GM12878 (cell line): ENCODE results near the gene CFAP299. TPM values are rescaled to one million over a fixed set of nuclear protein-coding genes. Genes with fewer than 3 reads are reported as not detected.

Experiments used
- ATAC-seq: fragments of 200-7000 bp; cut with Tn5 transposase; 3 replicates; pipeline ENCODE4 v1.9.1; 2020; ENCODE audit warnings: mild to moderate bottlenecking, moderate library complexity
- BruUV-seq: library from RNA; stranded (reverse); fragments of 400-500 nt; replicated peaks from 2 replicates; lab custom pipeline; 2021; lab: Mats Ljungman, UMichigan
- CTCF ChIA-PET: fragments of 300-600 bp; sonication (Branson Sonifier 250); formaldehyde crosslinking; extraction: SDS; loops from one replicate; lab custom pipeline; 2021; ENCODE audit warnings: inconsistent platforms; lab: Yijun Ruan, JAX
- POLR2A ChIA-PET: fragments of 350-600 bp; formaldehyde crosslinking; extraction: SDS; loops from one replicate; lab custom pipeline; 2021; ENCODE audit warnings: inconsistent platforms; lab: Charles Lee
- RAD21 ChIA-PET: fragments of 300-600 bp; sonication (Branson Sonifier 250); formaldehyde crosslinking; loops from one replicate; lab custom pipeline; 2023; ENCODE audit warnings: antibody characterized with exemption; ENCODE audit not compliant: unreplicated experiment; lab: Charles Lee
- SMC1A ChIA-PET: fragments of 300-600 bp; sonication (Branson Sonifier 250); formaldehyde crosslinking; loops from one replicate; lab custom pipeline; 2023; ENCODE audit not compliant: unreplicated experiment, uncharacterized antibody; lab: Charles Lee
- DNase-seq: peaks from one replicate; pipeline ENCODE4 v3.0.0-alpha.2; 2011; ENCODE audit warnings: low read depth, low spot score
- FAIRE-seq: peaks from 3 replicates; lab custom pipeline; 2011; peaks lifted over from hg19 to GRCh38; lab: Jason Lieb, UNC
- H2AFZ ChIP-seq: 2 replicates; pipeline ENCODE4 v1.6.0; 2011; ENCODE audit warnings: low read depth, low read length, control low read depth; ENCODE audit not compliant: control insufficient read depth
- H3K27ac ChIP-seq: 2 replicates; pipeline ENCODE4 v1.5.1; 2011; ENCODE audit warnings: control low read depth; ENCODE audit not compliant: control insufficient read depth, insufficient read depth
- H3K27me3 ChIP-seq, 2 experiments: replicated peaks in 1 of 2; 2 replicates each; pipeline versions ENCODE4 v1.6.0 to v1.6.1; 2011; ENCODE audit warnings: low read length in 1 of 2; ENCODE audit not compliant: control insufficient read depth in 2 of 2, insufficient read depth in 2 of 2
- H3K36me3 ChIP-seq, 2 experiments: 2 replicates each; pipeline ENCODE4 v1.5.1; 2011; ENCODE audit warnings: low read length in 1 of 2; ENCODE audit not compliant: control insufficient read depth in 2 of 2, insufficient read depth in 2 of 2
- H3K4me1 ChIP-seq: 2 replicates; pipeline ENCODE4 v1.6.1; 2011; ENCODE audit warnings: mild to moderate bottlenecking, low read length, moderate library complexity, mixed read lengths; ENCODE audit not compliant: control insufficient read depth, insufficient read depth
- H3K4me2 ChIP-seq: 2 replicates; pipeline ENCODE4 v1.6.0; 2011; ENCODE audit warnings: control low read depth; ENCODE audit not compliant: control insufficient read depth, insufficient read depth
- H3K4me3 ChIP-seq: fragments of 200-600 bp; sonication (generic); 2 replicates; pipeline ENCODE4 v1.5.1; 2016
- H3K79me2 ChIP-seq: 2 replicates; pipeline ENCODE4 v1.6.0; 2011; ENCODE audit warnings: low read length; ENCODE audit not compliant: control insufficient read depth, insufficient read depth
- H3K9ac ChIP-seq: 2 replicates; pipeline ENCODE4 v1.8.0; 2011; ENCODE audit warnings: low read length, control low read depth, mixed read lengths; ENCODE audit not compliant: control insufficient read depth, insufficient read depth
- H3K9me3 ChIP-seq: replicated peaks from 3 replicates; pipeline ENCODE4 v1.5.1; 2011; ENCODE audit warnings: mild to moderate bottlenecking, low read length; ENCODE audit not compliant: control insufficient read depth, insufficient read depth
- H4K20me1 ChIP-seq: 2 replicates; pipeline ENCODE4 v1.6.0; 2011; ENCODE audit not compliant: control insufficient read depth, insufficient read depth
- CBX3 ChIP-seq: fragments of 200-600 bp; sonication (generic); IDR thresholded peaks from 2 replicates; pipeline ENCODE4 v1.6.1; 2016; ENCODE audit warnings: low read depth, borderline replicate concordance
- CHD2 ChIP-seq: IDR thresholded peaks from 2 replicates; pipeline ENCODE4 v1.6.1; 2011; ENCODE audit warnings: low read depth, low read length, improper control_type of control experiment, borderline replicate concordance
- EGR1 ChIP-seq, 2 experiments: IDR thresholded peaks; 1 replicate in 1 of 2; 2 replicates in 1 of 2; pipeline ENCODE4 v1.6.1; 2011 to 2012; ENCODE audit warnings: low read depth in 2 of 2, low read length in 2 of 2, borderline replicate concordance in 1 of 2, mild to moderate bottlenecking in 1 of 2, moderate library complexity in 1 of 2
- FOXK2 ChIP-seq: fragments of 450-650 bp; IDR thresholded peaks from 2 replicates; pipeline ENCODE4 v1.6.1; 2017; ENCODE audit warnings: mild to moderate bottlenecking, moderate library complexity
- KAT2A ChIP-seq: conservative IDR thresholded peaks from 2 replicates; pipeline ENCODE4 v1.6.1; 2011; ENCODE audit warnings: low read depth, low read length; ENCODE audit not compliant: control insufficient read depth
- MEF2B ChIP-seq: fragments of 450-650 bp; IDR thresholded peaks from 2 replicates; pipeline ENCODE4 v1.6.1; 2018; ENCODE audit warnings: mild to moderate bottlenecking, moderate library complexity; ENCODE audit not compliant: partially characterized antibody, poor library complexity, severe bottlenecking
- NR2C2 ChIP-seq: IDR thresholded peaks from 2 replicates; pipeline ENCODE4 v1.6.1; 2011; ENCODE audit warnings: borderline replicate concordance, low read depth; ENCODE audit not compliant: control insufficient read depth, insufficient read length
- POLR2AphosphoS5 ChIP-seq: IDR thresholded peaks from 2 replicates; pipeline ENCODE4 v1.6.1; 2011; ENCODE audit warnings: mild to moderate bottlenecking, low read length, inconsistent platforms
- SIN3A ChIP-seq: IDR thresholded peaks from 2 replicates; pipeline ENCODE4 v1.6.1; 2012; ENCODE audit warnings: low read depth, low read length, improper control_type of control experiment
- TCF7 ChIP-seq: IDR thresholded peaks from 2 replicates; pipeline ENCODE4 v1.6.1; 2014; ENCODE audit warnings: antibody characterized with exemption, borderline replicate concordance
- WRNIP1 ChIP-seq: IDR thresholded peaks from 2 replicates; pipeline ENCODE4 v1.6.1; 2011; ENCODE audit warnings: low read depth, low read length, improper control_type of control experiment, borderline replicate concordance
- YBX1 ChIP-seq: fragments of 450-650 bp; IDR thresholded peaks from 2 replicates; pipeline ENCODE4 v1.6.1; 2016; ENCODE audit warnings: antibody characterized with exemption
- WGBS: methylation state at CpG from one replicate; pipeline ENCODE4 v1.1.6; 2016; ENCODE audit warnings: low lambda C conversion rate; ENCODE audit not compliant: insufficient replicate concordance, insufficient coverage; ENCODE audit errors: missing lambda C conversion rate; 5-methylcytosine and 5-hydroxymethylcytosine counted together
- in situ Hi-C: fragments of 300-500 bp; cut with MboI; formaldehyde crosslinking; loops from 9 replicates; pipeline ENCODE4 v1.14.3; 2018; ENCODE audit warnings: mixed read lengths
- intact Hi-C: fragments of 100-400 bp; cut with micrococcal nuclease; formaldehyde crosslinking; loops from one replicate; pipeline ENCODE4 v1.14.2; 2022; ENCODE audit not compliant: unreplicated experiment
- polyA plus RNA-seq, 11 experiments: library from polyadenylated mRNA; depleted of rRNA in 4 of 11; unstranded in 6 of 11; stranded (reverse) in 5 of 11; fragments of >200 nt; fragmentation: Nextera tagmentation in 4 of 11; fragmentation: Illumina TruSeq in 1 of 11; extraction: Ambion mirVana in 4 of 11; extraction: Trizol in 1 of 11; gene quantifications; 1 replicate in 1 of 11; 2 replicates in 10 of 11; pipeline versions ENCODE4 v1.2.1 to v1.2.3, GENCODE V29; 2011 to 2016; ENCODE audit warnings: inconsistent platforms in 2 of 11, missing spikeins in 2 of 11, low read depth in 1 of 11
- total RNA-seq, 4 experiments: library from RNA; depleted of rRNA in 3 of 4; stranded (reverse); fragments of >200 nt in 3 of 4; fragmentation: Illumina TruSeq in 1 of 4; extraction: Trizol in 1 of 4; gene quantifications; 2 replicates each; pipeline versions ENCODE4 v1.2.1 to v1.2.3, GENCODE V29; 2013 to 2021
- TF ChIP-seq, protein P1 (sequence below): fragments of 450-650 bp; IDR thresholded peaks from 2 replicates; pipeline ENCODE4 v1.6.1; 2016; ENCODE audit warnings: mild to moderate bottlenecking
- TF ChIP-seq, protein P2 (sequence below): IDR thresholded peaks from 2 replicates; pipeline ENCODE4 v1.6.1; 2012; ENCODE audit warnings: mild to moderate bottlenecking, low read depth, low read length

CFAP299 gene
- total and polyA plus RNA-seq, 10 of the 15 experiments (the other 5 are each of a cell fraction or from before 2014, with no cell fraction given), result 0.06 to 0.34 TPM; not detected in 8

DNA sequence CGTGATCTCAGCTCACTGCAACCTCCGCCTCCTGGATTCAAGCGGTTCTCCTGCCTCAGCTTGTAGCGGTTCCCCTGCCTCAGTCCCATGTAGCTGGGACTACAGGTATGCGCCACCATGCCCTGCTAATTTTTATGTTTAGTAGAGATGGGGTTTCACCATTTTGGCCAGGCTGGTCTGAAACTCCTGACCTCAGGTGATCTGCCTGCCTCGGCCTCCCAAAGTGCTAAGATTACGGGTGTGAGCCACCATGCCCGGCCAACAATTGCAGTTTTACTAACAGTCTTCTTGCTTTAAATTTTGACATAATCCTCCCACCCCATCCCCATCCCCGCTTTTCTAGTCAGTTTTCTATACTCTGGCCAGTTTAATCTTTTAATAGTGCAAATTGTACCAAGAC lies 112.0 kb downstream of the CFAP299 start:
- H3K36me3 ChIP-seq, result no peaks in the 10 kb centered on the region
- no peaks in the 10 kb centered on the region for H3K79me2 ChIP-seq
- H3K4me3 ChIP-seq, result no peak overlapping the region
- ATAC-seq (no peak), DNase-seq (no peak), FAIRE-seq (no peak)
- in situ Hi-C loops, result no loop called here
- H2AFZ ChIP-seq, result no peak overlapping the region
- H3K27me3 ChIP-seq, result no peaks in the 10 kb centered on the region
- CTCF ChIA-PET, result no interaction called here
- BruUV-seq, result no TSS peak
- intact Hi-C loops, result no loop called here
- H3K9ac ChIP-seq, result no peak overlapping the region
- SMC1A ChIA-PET, result interaction anchor here (1.2 kb wide), 1 partner anchor 85 kb away, joined by 3 read pairs; no protein-coding TSS in a partner anchor
- POLR2A ChIA-PET, result interaction anchor here (0.6 kb wide), 1 partner anchor 609 kb away, joined by 3 read pairs; no protein-coding TSS in a partner anchor
- H3K27ac ChIP-seq, result no peak overlapping the region
- 52% methylated on average over 9 of the region's 9 CpGs for WGBS
- H3K9me3 ChIP-seq, result no peaks in the 10 kb centered on the region; the same call in 2 of the 3 replicates
- no peak overlapping the region for H3K4me2 ChIP-seq
- H3K4me1 ChIP-seq, result no peaks in the 10 kb centered on the region
- TF ChIP-seq NR2C2 (no peak), MEF2B (no peak), FOXK2 (no peak), EGR1 (IDR thresholded peaks at IDR 0.05; ENCODE audit: borderline replicate concordance in 1 of 2, low read depth in 2 of 2, low read length in 2 of 2) (no peak), CHD2 (no peak), TCF7 (no peak)
- H4K20me1 ChIP-seq, result no peaks in the 10 kb centered on the region
- RAD21 ChIA-PET, result no interaction called here

DNA sequence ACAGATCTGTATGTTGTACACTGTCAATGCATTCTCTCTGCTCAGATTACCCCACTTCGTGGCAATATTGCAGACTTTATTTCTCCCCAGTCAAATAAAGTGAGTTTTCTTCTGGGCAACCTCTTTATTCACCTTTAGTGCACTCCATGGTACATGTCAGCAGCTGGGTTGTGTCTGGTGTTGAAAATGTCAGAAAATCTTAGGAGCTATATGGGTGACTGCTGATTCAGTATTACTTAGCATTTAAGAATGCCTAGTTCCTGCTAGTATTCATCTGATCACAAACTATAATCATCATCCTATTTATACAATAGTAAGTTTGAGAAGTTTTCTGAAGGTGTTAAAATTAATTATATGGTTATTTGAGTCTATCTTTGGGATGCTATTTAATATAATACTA lies 112.5 kb downstream of the CFAP299 start:
- H3K4me1 ChIP-seq, result no peaks in the 10 kb centered on the region
- H4K20me1 ChIP-seq, result no peaks in the 10 kb centered on the region
- intact Hi-C loops, result no loop called here
- no peak overlapping the region for H2AFZ ChIP-seq
- H3K27me3 ChIP-seq, result no peaks in the 10 kb centered on the region
- no peak overlapping the region for H3K9ac ChIP-seq
- 5% methylated on average over 1 of the region's 1 CpG for WGBS
- SMC1A ChIA-PET, result interaction anchor here (0.7 to 0.9 kb wide), 2 partner anchors 82 to 267 kb away, joined by 3 read pairs; no protein-coding TSS in a partner anchor
- H3K4me3 ChIP-seq, result no peak overlapping the region
- H3K36me3 ChIP-seq, result no peaks in the 10 kb centered on the region
- no peak overlapping the region for H3K27ac ChIP-seq
- POLR2A ChIA-PET, result interaction anchor here (0.6 kb wide), 1 partner anchor 608 kb away, joined by 3 read pairs; no protein-coding TSS in a partner anchor
- RAD21 ChIA-PET, result no interaction called here
- FAIRE-seq (no peak), DNase-seq (no peak), ATAC-seq (no peak)
- BruUV-seq, result no TSS peak
- CTCF ChIA-PET, result interaction anchor here (0.6 kb wide), 1 partner anchor 81 kb away, joined by 3 read pairs; no protein-coding TSS in a partner anchor
- no peaks in the 10 kb centered on the region; the same call in 2 of the 3 replicates for H3K9me3 ChIP-seq
- in situ Hi-C loops, result no loop called here
- H3K79me2 ChIP-seq, result no peaks in the 10 kb centered on the region
- H3K4me2 ChIP-seq, result no peak overlapping the region
- no peak for TF ChIP-seq WRNIP1
- no peak for TF ChIP-seq SIN3A
- no peak for TF ChIP-seq KAT2A
- no peak for TF ChIP-seq CBX3
- TF ChIP-seq, protein P1, sequence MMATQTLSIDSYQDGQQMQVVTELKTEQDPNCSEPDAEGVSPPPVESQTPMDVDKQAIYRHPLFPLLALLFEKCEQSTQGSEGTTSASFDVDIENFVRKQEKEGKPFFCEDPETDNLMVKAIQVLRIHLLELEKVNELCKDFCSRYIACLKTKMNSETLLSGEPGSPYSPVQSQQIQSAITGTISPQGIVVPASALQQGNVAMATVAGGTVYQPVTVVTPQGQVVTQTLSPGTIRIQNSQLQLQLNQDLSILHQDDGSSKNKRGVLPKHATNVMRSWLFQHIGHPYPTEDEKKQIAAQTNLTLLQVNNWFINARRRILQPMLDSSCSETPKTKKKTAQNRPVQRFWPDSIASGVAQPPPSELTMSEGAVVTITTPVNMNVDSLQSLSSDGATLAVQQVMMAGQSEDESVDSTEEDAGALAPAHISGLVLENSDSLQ, result no peak
- TF ChIP-seq, protein P2, sequence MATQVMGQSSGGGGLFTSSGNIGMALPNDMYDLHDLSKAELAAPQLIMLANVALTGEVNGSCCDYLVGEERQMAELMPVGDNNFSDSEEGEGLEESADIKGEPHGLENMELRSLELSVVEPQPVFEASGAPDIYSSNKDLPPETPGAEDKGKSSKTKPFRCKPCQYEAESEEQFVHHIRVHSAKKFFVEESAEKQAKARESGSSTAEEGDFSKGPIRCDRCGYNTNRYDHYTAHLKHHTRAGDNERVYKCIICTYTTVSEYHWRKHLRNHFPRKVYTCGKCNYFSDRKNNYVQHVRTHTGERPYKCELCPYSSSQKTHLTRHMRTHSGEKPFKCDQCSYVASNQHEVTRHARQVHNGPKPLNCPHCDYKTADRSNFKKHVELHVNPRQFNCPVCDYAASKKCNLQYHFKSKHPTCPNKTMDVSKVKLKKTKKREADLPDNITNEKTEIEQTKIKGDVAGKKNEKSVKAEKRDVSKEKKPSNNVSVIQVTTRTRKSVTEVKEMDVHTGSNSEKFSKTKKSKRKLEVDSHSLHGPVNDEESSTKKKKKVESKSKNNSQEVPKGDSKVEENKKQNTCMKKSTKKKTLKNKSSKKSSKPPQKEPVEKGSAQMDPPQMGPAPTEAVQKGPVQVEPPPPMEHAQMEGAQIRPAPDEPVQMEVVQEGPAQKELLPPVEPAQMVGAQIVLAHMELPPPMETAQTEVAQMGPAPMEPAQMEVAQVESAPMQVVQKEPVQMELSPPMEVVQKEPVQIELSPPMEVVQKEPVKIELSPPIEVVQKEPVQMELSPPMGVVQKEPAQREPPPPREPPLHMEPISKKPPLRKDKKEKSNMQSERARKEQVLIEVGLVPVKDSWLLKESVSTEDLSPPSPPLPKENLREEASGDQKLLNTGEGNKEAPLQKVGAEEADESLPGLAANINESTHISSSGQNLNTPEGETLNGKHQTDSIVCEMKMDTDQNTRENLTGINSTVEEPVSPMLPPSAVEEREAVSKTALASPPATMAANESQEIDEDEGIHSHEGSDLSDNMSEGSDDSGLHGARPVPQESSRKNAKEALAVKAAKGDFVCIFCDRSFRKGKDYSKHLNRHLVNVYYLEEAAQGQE, result no peak
- TF ChIP-seq POLR2AphosphoS5, result no peak
- no peak for TF ChIP-seq YBX1
